ENCODE measurements around the gene ZNF503. TPM values are rescaled to one million over a fixed set of nuclear protein-coding genes. Genes with fewer than 3 reads are reported as not detected.

Gene ZNF503
- total and polyA plus RNA-seq, 2 experiments from 2014 or later: 0.21 TPM; not detected in 1

DNA sequence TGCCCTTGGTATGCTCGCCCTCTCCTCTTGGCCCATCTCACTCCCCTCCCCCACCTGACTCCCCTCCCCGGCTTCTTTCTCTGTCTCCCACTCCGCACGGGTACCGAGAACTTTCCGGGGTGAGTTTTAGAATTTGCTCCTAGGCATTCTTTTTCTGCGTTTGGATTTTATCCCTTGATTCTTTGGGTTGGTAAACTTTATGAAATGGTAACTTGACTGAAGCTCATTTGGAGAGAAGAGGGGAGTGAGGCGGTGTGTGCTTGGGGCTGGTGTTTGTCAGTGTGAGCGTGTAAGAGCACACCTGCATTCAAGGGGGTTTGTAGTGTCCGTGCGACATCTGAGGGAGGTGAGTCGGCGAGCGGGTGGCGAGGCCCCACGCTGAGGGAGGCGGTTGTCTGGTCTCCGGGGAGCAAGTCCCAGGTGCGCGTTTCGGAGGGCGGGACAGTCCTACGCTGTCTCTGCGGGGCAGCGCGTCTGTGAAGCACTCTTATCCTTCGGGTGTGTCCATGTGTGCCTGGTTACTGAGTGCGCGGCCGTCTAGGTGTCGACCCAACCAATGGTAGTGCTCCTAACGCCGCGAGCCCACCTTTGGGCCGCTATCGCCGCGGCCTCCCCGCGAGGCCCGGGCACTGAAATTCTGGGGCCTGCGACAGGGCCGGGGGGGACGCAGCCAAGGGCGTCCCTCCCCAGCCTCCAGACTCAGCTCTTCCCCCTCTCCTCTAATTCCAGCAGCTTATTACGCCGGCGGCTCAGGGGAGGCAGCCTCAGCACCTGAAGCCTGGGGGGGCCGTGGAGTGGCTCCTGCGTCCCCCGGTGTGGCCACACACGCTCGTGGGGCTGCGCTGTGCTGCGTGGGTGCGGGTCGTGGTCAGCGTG, 2.6 kb upstream of the ZNF503 start:
- Histone ChIP-seq H3K4me2 (peak overlapping the region; percentile 85), H4K20me1 (replicated peaks; ENCODE audit: insufficient read depth) (peaks cover 5% of the 10 kb centered on the region), H3K27me3 (ENCODE audit: insufficient read depth) (peaks cover 98% of the 10 kb centered on the region), H2AFZ (peak overlapping the region; percentile 98), H3F3A (replicated peaks; ENCODE audit: low read depth) (peaks cover 26% of the 10 kb centered on the region), H3K9me2 (ENCODE audit: insufficient read depth) (no peaks in the 10 kb centered on the region), H3K79me2 (replicated peaks; ENCODE audit: insufficient read depth) (no peaks in the 10 kb centered on the region), H3K36me3 (ENCODE audit: insufficient read depth) (no peaks in the 10 kb centered on the region), H3K27ac (ENCODE audit: low read depth) (no peak overlapping the region), H3K4me1 (ENCODE audit: insufficient read depth) (peaks cover 56% of the 10 kb centered on the region), H3K4me3 (peak overlapping the region; percentile 65)
- peaks cover 3% of the 10 kb centered on the region; the same call in 2 of the 3 replicates for H3K9me3 Mint-ChIP-seq
- peak overlapping the region; percentile 76 for H3K4me3 Mint-ChIP-seq
- peaks cover 93% of the 10 kb centered on the region for H3K27me3 Mint-ChIP-seq (ENCODE audit: insufficient read depth, low read depth, poor library complexity)
- H3K27ac Mint-ChIP-seq: no peak overlapping the region
- DNase-seq (ENCODE audit: low spot score) (peak; percentile 71), ATAC-seq (0 out of 3 replicates have a peak, but pooled peaks have one; percentile 0)
- no peaks in the 10 kb centered on the region; the same call in 2 of the 3 replicates for H3K36me3 Mint-ChIP-seq (ENCODE audit: low read depth)
- peaks cover 37% of the 10 kb centered on the region for H3K4me1 Mint-ChIP-seq
- TF ChIP-seq EZH2phosphoT487 (IDR thresholded peaks at IDR 0.05; ENCODE audit: unreplicated experiment) (peak; percentile 35), STAT1 (IDR thresholded peaks at IDR 0.05; ENCODE audit: unreplicated experiment) (no peak), JUNB (IDR thresholded peaks at IDR 0.05; ENCODE audit: unreplicated experiment) (no peak), EZH2 (IDR thresholded peaks at IDR 0.05; ENCODE audit: low read depth, unreplicated experiment) (peak; percentile 81)

DNA sequence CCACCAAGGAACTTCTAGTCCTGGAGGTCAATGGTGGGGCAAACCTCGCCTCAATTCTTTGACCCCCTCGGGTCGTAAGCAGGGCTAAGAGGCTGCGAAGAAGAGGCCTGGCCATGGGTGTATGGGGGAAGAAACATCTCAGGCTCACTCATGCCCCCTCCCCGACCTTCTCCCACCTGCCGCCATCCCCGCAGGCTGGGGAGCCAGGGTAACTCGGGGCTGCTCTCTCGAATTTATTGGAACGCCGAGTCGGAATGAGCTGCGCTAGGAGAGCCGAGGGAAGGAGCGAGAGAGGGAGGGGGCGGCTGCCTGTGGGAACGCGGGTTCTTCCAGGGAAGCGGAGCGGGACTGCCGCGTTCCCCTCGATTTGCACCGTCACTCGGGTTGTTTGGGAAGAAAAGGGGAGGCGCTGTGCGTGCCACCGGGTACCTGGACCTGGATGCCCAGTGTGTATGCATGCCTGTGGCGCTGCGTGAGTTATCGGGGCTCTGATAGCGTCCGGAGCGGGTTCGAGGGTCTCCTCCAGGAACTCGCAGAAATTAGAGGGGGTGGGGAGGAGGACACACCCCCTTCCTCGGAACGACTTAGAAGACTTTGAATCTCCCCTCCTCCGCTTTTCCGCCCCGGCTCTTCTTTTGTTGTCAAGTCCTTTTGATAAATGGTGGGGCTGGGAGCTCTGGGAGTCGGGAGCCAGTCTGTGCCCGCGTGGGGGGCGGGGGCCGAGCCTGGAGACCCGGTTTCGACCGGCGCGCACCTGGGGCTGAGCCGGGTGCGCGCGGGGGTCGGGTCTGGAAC, 1.8 kb upstream of the ZNF503 start:
- Mint-ChIP-seq H3K36me3 (ENCODE audit: low read depth) (no peaks in the 10 kb centered on the region; the same call in 2 of the 3 replicates), H3K9me3 (peaks cover 3% of the 10 kb centered on the region; the same call in 2 of the 3 replicates), H3K4me3 (peak overlapping the region; percentile 76), H3K27me3 (ENCODE audit: insufficient read depth, low read depth, poor library complexity) (peaks cover 93% of the 10 kb centered on the region), H3K27ac (no peak overlapping the region), H3K4me1 (peaks cover 38% of the 10 kb centered on the region)
- Histone ChIP-seq H4K20me1 (replicated peaks; ENCODE audit: insufficient read depth) (peaks cover 8% of the 10 kb centered on the region), H3K36me3 (ENCODE audit: insufficient read depth) (no peaks in the 10 kb centered on the region), H3K27me3 (ENCODE audit: insufficient read depth) (peaks cover 98% of the 10 kb centered on the region), H2AFZ (peak overlapping the region; percentile 98), H3K4me3 (peak overlapping the region; percentile 65), H3K4me1 (ENCODE audit: insufficient read depth) (peaks cover 52% of the 10 kb centered on the region), H3K27ac (ENCODE audit: low read depth) (no peak overlapping the region), H3F3A (replicated peaks; ENCODE audit: low read depth) (peaks cover 26% of the 10 kb centered on the region), H3K4me2 (peak overlapping the region; percentile 85), H3K79me2 (replicated peaks; ENCODE audit: insufficient read depth) (no peaks in the 10 kb centered on the region), H3K9me2 (ENCODE audit: insufficient read depth) (no peaks in the 10 kb centered on the region)
- TF ChIP-seq EZH2 (IDR thresholded peaks at IDR 0.05; ENCODE audit: low read depth, unreplicated experiment) (peak; percentile 80), EZH2phosphoT487 (IDR thresholded peaks at IDR 0.05; ENCODE audit: unreplicated experiment) (no peak)
- ATAC-seq (no peak), DNase-seq (ENCODE audit: low spot score) (peak; percentile 78)

DNA sequence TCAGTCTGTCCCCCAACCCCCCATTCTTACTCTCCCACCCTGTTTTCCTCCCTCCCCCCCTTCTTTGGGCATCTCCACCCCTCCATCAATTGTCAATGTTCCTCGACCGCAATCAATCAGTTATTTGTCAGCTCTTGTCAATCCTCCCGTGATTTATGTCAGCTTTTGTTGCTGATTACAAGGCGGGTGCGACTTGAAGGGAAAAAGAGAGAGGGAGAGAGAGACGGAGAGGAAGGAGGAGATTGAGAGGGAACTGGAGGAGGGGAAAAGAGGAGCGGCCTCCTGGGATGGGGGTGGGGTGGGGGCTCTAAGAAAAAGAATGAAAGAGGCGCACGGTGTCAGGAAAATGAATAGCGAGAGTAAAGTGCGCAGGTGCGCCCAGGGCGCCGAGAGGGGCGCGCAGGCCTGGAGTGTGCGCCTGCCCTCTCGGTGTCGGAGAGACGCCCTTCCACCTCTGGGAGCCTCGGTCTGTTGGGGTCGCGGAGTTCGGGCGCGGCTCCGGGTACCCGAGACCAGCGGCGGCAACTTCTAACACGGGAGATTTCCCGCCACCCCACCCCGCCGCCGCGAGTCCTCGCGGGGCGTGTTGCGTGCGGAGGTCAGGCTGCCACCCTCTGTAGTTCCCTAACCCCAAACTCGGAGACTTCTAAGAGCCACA, 1.1 kb upstream of the ZNF503 start:
- no peaks in the 10 kb centered on the region; the same call in 2 of the 3 replicates for H3K36me3 Mint-ChIP-seq (ENCODE audit: low read depth)
- DNase-seq (ENCODE audit: low spot score) (peak; percentile 70), ATAC-seq (peak; percentile 11)
- peaks cover 94% of the 10 kb centered on the region for H3K27me3 Mint-ChIP-seq (ENCODE audit: insufficient read depth, low read depth, poor library complexity)
- Histone ChIP-seq H4K20me1 (replicated peaks; ENCODE audit: insufficient read depth) (peaks cover 13% of the 10 kb centered on the region), H3K4me3 (peak overlapping the region; percentile 65), H3K4me2 (peak overlapping the region; percentile 85), H3K27me3 (ENCODE audit: insufficient read depth) (peaks cover 98% of the 10 kb centered on the region), H3K27ac (ENCODE audit: low read depth) (no peak overlapping the region), H3F3A (replicated peaks; ENCODE audit: low read depth) (peaks cover 26% of the 10 kb centered on the region; the same call in 1 of the 2 replicates), H3K79me2 (replicated peaks; ENCODE audit: insufficient read depth) (no peaks in the 10 kb centered on the region), H3K4me1 (ENCODE audit: insufficient read depth) (peaks cover 53% of the 10 kb centered on the region), H2AFZ (peak overlapping the region; percentile 98), H3K9me2 (ENCODE audit: insufficient read depth) (no peaks in the 10 kb centered on the region), H3K36me3 (ENCODE audit: insufficient read depth) (no peaks in the 10 kb centered on the region)
- no peak overlapping the region for H3K27ac Mint-ChIP-seq
- H3K9me3 Mint-ChIP-seq: peaks cover 3% of the 10 kb centered on the region; the same call in 2 of the 3 replicates
- H3K4me3 Mint-ChIP-seq: peak overlapping the region; percentile 76
- TF ChIP-seq EZH2phosphoT487 (IDR thresholded peaks at IDR 0.05; ENCODE audit: unreplicated experiment) (no peak), STAT1 (IDR thresholded peaks at IDR 0.05; ENCODE audit: unreplicated experiment) (no peak), EZH2 (IDR thresholded peaks at IDR 0.05; ENCODE audit: low read depth, unreplicated experiment) (peak; percentile 77), NANOG (IDR thresholded peaks at IDR 0.05; ENCODE audit: borderline replicate concordance) (no peak), ZNF114 (CRISPR knock-in tag; IDR thresholded peaks at IDR 0.05) (no peak)
- H3K4me1 Mint-ChIP-seq: peaks cover 36% of the 10 kb centered on the region
